ENCODE measurements around the gene DPH5. TPM values are rescaled to one million over a fixed set of nuclear protein-coding genes. Genes with fewer than 3 reads are reported as not detected.

The DPH5 gene
- total RNA-seq, 1 donor from 2014 or later, result 49.1 TPM

GRCh38 chr1:101066260-101066936, 40.8 kb upstream of the DPH5 start:
- H3K27ac Mint-ChIP-seq (ENCODE audit: unreplicated experiment), result no peak overlapping the region
- DNase-seq (ENCODE audit: extremely low spot score, unreplicated experiment), result no peak
- TF ChIP-seq, protein P1, sequence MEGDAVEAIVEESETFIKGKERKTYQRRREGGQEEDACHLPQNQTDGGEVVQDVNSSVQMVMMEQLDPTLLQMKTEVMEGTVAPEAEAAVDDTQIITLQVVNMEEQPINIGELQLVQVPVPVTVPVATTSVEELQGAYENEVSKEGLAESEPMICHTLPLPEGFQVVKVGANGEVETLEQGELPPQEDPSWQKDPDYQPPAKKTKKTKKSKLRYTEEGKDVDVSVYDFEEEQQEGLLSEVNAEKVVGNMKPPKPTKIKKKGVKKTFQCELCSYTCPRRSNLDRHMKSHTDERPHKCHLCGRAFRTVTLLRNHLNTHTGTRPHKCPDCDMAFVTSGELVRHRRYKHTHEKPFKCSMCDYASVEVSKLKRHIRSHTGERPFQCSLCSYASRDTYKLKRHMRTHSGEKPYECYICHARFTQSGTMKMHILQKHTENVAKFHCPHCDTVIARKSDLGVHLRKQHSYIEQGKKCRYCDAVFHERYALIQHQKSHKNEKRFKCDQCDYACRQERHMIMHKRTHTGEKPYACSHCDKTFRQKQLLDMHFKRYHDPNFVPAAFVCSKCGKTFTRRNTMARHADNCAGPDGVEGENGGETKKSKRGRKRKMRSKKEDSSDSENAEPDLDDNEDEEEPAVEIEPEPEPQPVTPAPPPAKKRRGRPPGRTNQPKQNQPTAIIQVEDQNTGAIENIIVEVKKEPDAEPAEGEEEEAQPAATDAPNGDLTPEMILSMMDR (IDR thresholded peaks at IDR 0.05), result no peak

DNA sequence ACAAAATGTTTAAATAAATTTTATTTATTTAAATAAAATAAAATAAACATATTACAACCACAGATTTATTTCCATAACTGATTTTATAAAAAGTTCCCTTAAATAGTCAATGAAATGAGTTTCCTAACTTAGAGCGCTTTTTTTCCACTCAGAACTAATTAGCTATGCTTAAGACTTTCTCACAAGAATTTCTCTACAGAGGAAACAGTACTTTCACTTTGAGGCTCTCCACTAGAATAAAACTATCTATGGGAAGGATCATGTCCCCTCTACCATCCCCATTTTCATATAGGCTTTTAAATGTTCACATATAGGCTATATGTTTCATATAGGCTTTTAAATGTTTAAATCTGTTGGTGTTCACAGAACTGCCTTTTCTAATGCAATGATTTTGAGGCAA, 40.0 kb upstream of the DPH5 start:
- no peak overlapping the region for H3K4me3 Mint-ChIP-seq (ENCODE audit: unreplicated experiment)
- H3K4me1 Mint-ChIP-seq (ENCODE audit: unreplicated experiment), result no peaks in the 10 kb centered on the region
- no peaks in the 10 kb centered on the region for H3K9me3 Mint-ChIP-seq (ENCODE audit: unreplicated experiment)
- no peak overlapping the region for H3K27ac Mint-ChIP-seq (ENCODE audit: unreplicated experiment)
- no peak for DNase-seq (ENCODE audit: extremely low spot score, unreplicated experiment)
- no peaks in the 10 kb centered on the region for H3K36me3 Mint-ChIP-seq (ENCODE audit: unreplicated experiment)
- H3K27me3 Mint-ChIP-seq (ENCODE audit: unreplicated experiment), result no peaks in the 10 kb centered on the region
- TF ChIP-seq, protein P1 (IDR thresholded peaks at IDR 0.05), result no peak

More at GRCh38 chr1:101066260-101066936, 40.8 kb upstream of the DPH5 start:
- no peaks in the 10 kb centered on the region for H3K4me1 Mint-ChIP-seq (ENCODE audit: unreplicated experiment)
- H3K27me3 Mint-ChIP-seq (ENCODE audit: unreplicated experiment), result no peaks in the 10 kb centered on the region
- H3K4me3 Mint-ChIP-seq (ENCODE audit: unreplicated experiment), result no peak overlapping the region
- no peaks in the 10 kb centered on the region for H3K36me3 Mint-ChIP-seq (ENCODE audit: unreplicated experiment)
- H3K9me3 Mint-ChIP-seq (ENCODE audit: unreplicated experiment), result no peaks in the 10 kb centered on the region

DNA sequence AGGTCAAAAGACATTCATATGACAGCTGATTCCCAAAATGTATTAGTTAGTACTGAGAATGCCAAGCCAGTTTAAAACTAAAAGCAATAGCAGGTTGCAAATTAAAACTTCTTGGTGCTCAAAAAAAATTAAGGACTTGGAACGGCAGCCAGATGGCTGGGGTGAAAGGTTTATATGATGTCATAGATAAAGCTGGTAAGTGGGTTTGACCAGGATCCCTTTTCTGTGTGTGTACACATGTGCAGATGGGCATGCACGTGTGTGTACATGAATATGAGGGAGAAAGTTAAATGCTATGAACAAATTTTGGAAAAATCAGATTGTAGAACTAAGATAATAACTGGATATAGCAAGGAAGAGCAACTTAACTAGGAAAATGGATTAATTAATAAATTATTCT, 39.1 kb upstream of the DPH5 start:
- TF ChIP-seq, protein P1 (IDR thresholded peaks at IDR 0.05), result no peak
- no peak overlapping the region for H3K27ac Mint-ChIP-seq (ENCODE audit: unreplicated experiment)
- no peak overlapping the region for H3K4me3 Mint-ChIP-seq (ENCODE audit: unreplicated experiment)
- no peaks in the 10 kb centered on the region for H3K27me3 Mint-ChIP-seq (ENCODE audit: unreplicated experiment)
- no peaks in the 10 kb centered on the region for H3K9me3 Mint-ChIP-seq (ENCODE audit: unreplicated experiment)
- no peaks in the 10 kb centered on the region for H3K4me1 Mint-ChIP-seq (ENCODE audit: unreplicated experiment)
- no peaks in the 10 kb centered on the region for H3K36me3 Mint-ChIP-seq (ENCODE audit: unreplicated experiment)
- no peak for DNase-seq (ENCODE audit: extremely low spot score, unreplicated experiment)

DNA sequence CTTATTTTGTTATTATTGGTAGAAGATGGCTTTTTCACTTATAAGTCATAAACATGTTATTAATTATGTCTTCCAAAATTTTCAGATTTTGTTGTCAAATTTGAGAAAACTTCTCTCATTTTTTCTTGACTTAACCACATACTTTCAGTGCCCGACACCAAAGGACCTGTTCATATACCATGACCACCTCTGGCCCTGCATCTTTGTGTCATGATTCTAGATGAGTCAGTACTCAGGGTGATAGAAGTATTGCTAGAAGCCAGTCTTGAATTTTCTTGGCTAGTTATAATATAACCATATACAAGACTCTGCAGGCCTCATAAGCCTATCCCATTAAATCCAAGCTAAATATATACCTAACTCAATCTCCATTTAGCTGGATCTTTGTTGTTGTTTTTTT, 35.4 kb upstream of the DPH5 start:
- Mint-ChIP-seq H3K36me3 (ENCODE audit: unreplicated experiment) (no peaks in the 10 kb centered on the region), H3K4me1 (ENCODE audit: unreplicated experiment) (no peaks in the 10 kb centered on the region), H3K4me3 (ENCODE audit: unreplicated experiment) (no peak overlapping the region), H3K27me3 (ENCODE audit: unreplicated experiment) (no peaks in the 10 kb centered on the region), H3K27ac (ENCODE audit: unreplicated experiment) (no peak overlapping the region), H3K9me3 (ENCODE audit: unreplicated experiment) (no peaks in the 10 kb centered on the region)
- TF ChIP-seq, protein P1 (IDR thresholded peaks at IDR 0.05), result no peak
- no peak for DNase-seq (ENCODE audit: extremely low spot score, unreplicated experiment)

DNA sequence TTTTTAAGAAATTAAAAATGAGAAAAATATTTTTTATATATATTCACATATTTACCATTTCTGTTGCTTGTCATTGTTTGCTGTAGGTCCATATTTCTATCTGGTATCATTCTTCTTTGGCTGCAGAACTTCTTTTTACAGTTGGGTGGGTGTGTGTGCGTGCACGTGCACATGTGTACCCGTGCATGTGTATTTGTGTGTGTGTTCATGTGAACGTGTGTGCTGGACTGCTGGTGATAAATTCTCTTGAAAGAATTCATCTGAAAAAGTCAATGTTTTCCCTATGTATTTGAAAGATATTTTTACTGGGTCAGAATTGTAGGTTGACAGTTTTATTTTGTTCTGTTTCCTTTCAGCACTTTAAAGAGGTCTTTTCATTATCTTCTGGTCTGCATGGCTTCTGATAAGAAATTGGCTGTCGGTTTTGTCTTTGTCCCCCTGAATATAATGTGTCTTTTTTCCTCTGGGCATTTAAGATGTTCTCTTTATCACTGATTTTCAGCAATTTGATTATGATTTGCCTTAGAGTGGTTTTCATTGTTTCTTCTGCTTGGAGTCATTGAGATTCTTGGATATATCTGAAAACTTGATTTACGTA, 34.5 kb upstream of the DPH5 start:
- TF ChIP-seq, protein P1 (IDR thresholded peaks at IDR 0.05), result no peak
- no peak for DNase-seq (ENCODE audit: extremely low spot score, unreplicated experiment)
- Mint-ChIP-seq H3K27ac (ENCODE audit: unreplicated experiment) (no peak overlapping the region), H3K4me1 (ENCODE audit: unreplicated experiment) (no peaks in the 10 kb centered on the region), H3K27me3 (ENCODE audit: unreplicated experiment) (no peaks in the 10 kb centered on the region), H3K4me3 (ENCODE audit: unreplicated experiment) (no peak overlapping the region), H3K9me3 (ENCODE audit: unreplicated experiment) (no peaks in the 10 kb centered on the region), H3K36me3 (ENCODE audit: unreplicated experiment) (no peaks in the 10 kb centered on the region)
